ENCODE results near the gene OXLD1. TPM values are rescaled to one million over a fixed set of nuclear protein-coding genes. Genes with fewer than 3 reads are reported as not detected.
A peak's percentile ranks its signal among the peaks of the same experiment; 100 is the strongest.
"Not testable (repeated sequence)": the region's sequence is repeated elsewhere in the genome, so short reads cannot be mapped to it uniquely, and the experiment has no call there.

Gene OXLD1
- total RNA-seq, 2 experiments from 2014 or later = 48.5 to 52.3 TPM

DNA sequence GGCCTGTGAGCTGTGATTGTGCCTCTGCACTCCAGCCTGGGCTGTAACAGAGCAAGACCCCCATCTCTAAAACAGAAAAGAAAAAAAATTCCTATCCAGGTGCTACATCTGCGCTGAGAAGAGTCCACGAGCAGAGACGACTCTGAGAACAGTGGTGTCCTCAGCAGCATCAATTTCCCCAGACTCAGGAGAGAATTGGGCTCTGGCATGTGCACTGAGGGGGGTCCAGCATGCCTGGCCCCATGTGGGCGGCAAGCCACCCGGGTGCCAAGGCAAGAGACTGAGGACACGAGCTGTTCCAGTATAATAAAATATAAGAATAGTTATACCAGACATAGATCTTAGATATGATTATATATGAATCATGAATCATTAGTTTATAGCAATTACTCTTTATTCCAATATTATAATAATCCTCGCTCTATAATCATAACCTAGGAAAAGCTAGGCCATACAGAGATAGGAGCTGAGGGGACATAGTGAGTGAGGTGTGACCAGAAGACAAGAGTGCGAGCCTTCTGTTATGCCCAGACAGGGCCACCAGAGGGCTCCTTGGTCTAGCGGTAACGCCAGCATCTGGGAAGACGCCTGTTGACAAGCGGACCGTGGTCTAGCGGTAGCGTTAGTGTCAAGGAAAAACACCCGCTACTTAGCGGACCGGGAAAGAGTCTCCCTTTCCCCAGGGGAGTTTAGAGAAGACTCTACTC lies 9.3 kb upstream of the OXLD1 start:
- POLR2A ChIA-PET = interaction anchor here (0.8 to 0.9 kb wide), 2 partner anchors 10 to 28 kb away, joined by 3 to 5 read pairs; partner anchors contain the start of gene MRPL12
- not testable (repeated sequence) for H3K4me1 Mint-ChIP-seq (ENCODE audit: low read depth)

GRCh38 chr17:81673561-81674258 lies 7.3 kb upstream of the OXLD1 start:
- ChIA-PET POLR2A (interaction anchor here (0.7 to 1.2 kb wide), 2 partner anchors 10 to 349 kb away, joined by 3 read pairs; partner anchors contain the start of genes ARL16, CENPX and HGS), CTCF (no interaction called here)
- no peak overlapping the region for H3K4me3 Mint-ChIP-seq
- DNase-seq (no peak), ATAC-seq (no peak)
- no peaks in the 10 kb centered on the region for H3K27me3 Mint-ChIP-seq (ENCODE audit: low read depth)
- peaks cover 39% of the 10 kb centered on the region for H3K36me3 Mint-ChIP-seq (ENCODE audit: low read depth)
- H3K9me3 Mint-ChIP-seq (ENCODE audit: insufficient read depth) = no peaks in the 10 kb centered on the region
- H3K27ac Mint-ChIP-seq = no peak overlapping the region
- peaks cover 12% of the 10 kb centered on the region for H3K4me1 Mint-ChIP-seq (ENCODE audit: low read depth)

More for the DNA sequence above, 9.3 kb upstream of the OXLD1 start:
- not testable (repeated sequence) for H3K9me3 Mint-ChIP-seq (ENCODE audit: insufficient read depth); H3K27ac Mint-ChIP-seq; H3K27me3 Mint-ChIP-seq (ENCODE audit: low read depth); ATAC-seq; H3K4me3 Mint-ChIP-seq
- peak; percentile 46 for DNase-seq
- peaks cover 28% of the 10 kb centered on the region for H3K36me3 Mint-ChIP-seq (ENCODE audit: low read depth)
- CTCF ChIA-PET = interaction anchor here (0.6 to 1.4 kb wide), 4 partner anchors 10 to 49 kb away, joined by 3 to 7 read pairs (median 4); partner anchors contain the start of gene MRPL12

DNA sequence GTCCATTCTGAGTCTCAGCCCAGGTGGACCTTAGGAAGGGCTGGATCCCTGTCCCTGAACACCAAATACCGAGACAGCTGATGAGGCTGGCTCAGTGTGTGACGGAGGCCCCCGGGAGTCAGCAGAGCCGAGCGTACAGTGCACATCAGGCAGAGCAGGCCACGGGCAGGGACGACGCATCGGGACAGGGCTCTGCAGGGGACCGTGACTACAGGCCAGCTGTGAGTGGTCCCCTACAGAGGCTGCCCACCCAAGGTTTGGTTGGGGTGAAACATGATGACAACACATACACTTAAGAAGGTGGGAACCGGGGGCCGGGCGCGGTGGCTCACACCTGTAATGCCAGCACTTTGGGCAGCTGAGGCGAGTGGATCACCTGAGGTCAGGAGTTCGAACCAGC lies 6.5 kb upstream of the OXLD1 start:
- ChIA-PET CTCF (interaction anchor here (0.9 kb wide), 1 partner anchor 10 kb away, joined by 3 read pairs; no protein-coding TSS in a partner anchor), POLR2A (no interaction called here)
- DNase-seq = no peak
- Mint-ChIP-seq H3K4me3 (no peak overlapping the region), H3K36me3 (ENCODE audit: low read depth) (peaks cover 45% of the 10 kb centered on the region), H3K27me3 (ENCODE audit: low read depth) (no peaks in the 10 kb centered on the region), H3K9me3 (ENCODE audit: insufficient read depth) (no peaks in the 10 kb centered on the region), H3K4me1 (ENCODE audit: low read depth) (peaks cover 18% of the 10 kb centered on the region), H3K27ac (no peak overlapping the region)
- no peak for ATAC-seq

- ATAC-seq (no peak), DNase-seq (no peak)
- H3K27me3 Mint-ChIP-seq (ENCODE audit: low read depth) = no peaks in the 10 kb centered on the region
- POLR2A ChIA-PET = interaction anchor here (0.6 kb wide), 1 partner anchor 11 kb away, joined by 4 read pairs; the partner anchor contains the start of genes ARL16 and HGS
- peaks cover 49% of the 10 kb centered on the region for H3K36me3 Mint-ChIP-seq (ENCODE audit: low read depth)
- CTCF ChIA-PET = interaction anchor here (0.9 kb wide), 1 partner anchor 9 kb away, joined by 3 read pairs; no protein-coding TSS in a partner anchor
- peaks cover 23% of the 10 kb centered on the region for H3K4me1 Mint-ChIP-seq (ENCODE audit: low read depth)
- H3K27ac Mint-ChIP-seq = peak overlapping the region; percentile 20
- no peaks in the 10 kb centered on the region for H3K9me3 Mint-ChIP-seq (ENCODE audit: insufficient read depth)
- no peak overlapping the region for H3K4me3 Mint-ChIP-seq
Measured at GRCh38 chr17:81672504-81672903, 6.1 kb upstream of the OXLD1 start.

DNA sequence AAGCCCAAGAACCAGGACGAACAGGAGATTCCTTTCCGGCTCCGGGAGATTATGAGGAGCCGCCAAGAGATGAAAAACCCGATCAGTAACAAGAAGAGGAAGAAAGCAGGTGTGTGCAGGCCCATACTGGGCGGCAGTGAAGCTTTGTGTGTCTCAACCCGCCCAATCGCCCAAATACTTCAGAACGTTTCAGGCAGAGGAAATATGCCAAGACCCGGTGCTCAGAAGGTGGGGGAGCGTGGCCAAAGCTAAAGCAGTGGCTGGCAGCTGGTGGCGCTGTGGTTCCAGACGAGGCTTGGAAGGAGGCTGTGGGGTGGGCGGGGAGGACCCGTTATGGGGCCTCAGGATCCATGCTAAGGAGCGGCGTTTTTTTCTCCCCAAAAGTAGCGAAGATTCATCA lies 1.3 kb upstream of the OXLD1 start:
- peaks cover 52% of the 10 kb centered on the region for H3K4me1 Mint-ChIP-seq (ENCODE audit: low read depth)
- H3K36me3 Mint-ChIP-seq (ENCODE audit: low read depth) = peaks cover 63% of the 10 kb centered on the region
- H3K27me3 Mint-ChIP-seq (ENCODE audit: low read depth) = no peaks in the 10 kb centered on the region
- peak overlapping the region; percentile 76 for H3K27ac Mint-ChIP-seq
- no peaks in the 10 kb centered on the region for H3K9me3 Mint-ChIP-seq (ENCODE audit: insufficient read depth)
- peak overlapping the region; percentile 97 for H3K4me3 Mint-ChIP-seq
- ChIA-PET POLR2A (no interaction called here), CTCF (interaction anchor here (1.1 kb wide), 1 partner anchor 35 kb away, joined by 4 read pairs; the partner anchor contains the start of gene MRPL12)
- ATAC-seq (no peak), DNase-seq (no peak)

- peak overlapping the region; percentile 99 for H3K27ac Mint-ChIP-seq
- ATAC-seq (peak; percentile 21), DNase-seq (peak; percentile 50)
- H3K36me3 Mint-ChIP-seq (ENCODE audit: low read depth) = peaks cover 46% of the 10 kb centered on the region
- peaks cover 64% of the 10 kb centered on the region for H3K4me1 Mint-ChIP-seq (ENCODE audit: low read depth)
- peak overlapping the region; percentile 97 for H3K4me3 Mint-ChIP-seq
- ChIA-PET POLR2A (interaction anchor here (0.6 to 5.3 kb wide), 11 partner anchors 9 to 251 kb away, joined by 3 to 31 read pairs (median 4); partner anchors contain the start of genes ARHGDIA, ARL16, HGS and MRPL12), CTCF (interaction anchor here (1.3 to 1.5 kb wide), 2 partner anchors 13 to 36 kb away, joined by 3 to 5 read pairs; partner anchors contain the start of gene MRPL12)
- no peaks in the 10 kb centered on the region for H3K9me3 Mint-ChIP-seq (ENCODE audit: insufficient read depth)
- no peaks in the 10 kb centered on the region for H3K27me3 Mint-ChIP-seq (ENCODE audit: low read depth)
Measured at GRCh38 chr17:81666092-81666341, 388 bp downstream of the OXLD1 start.

DNA sequence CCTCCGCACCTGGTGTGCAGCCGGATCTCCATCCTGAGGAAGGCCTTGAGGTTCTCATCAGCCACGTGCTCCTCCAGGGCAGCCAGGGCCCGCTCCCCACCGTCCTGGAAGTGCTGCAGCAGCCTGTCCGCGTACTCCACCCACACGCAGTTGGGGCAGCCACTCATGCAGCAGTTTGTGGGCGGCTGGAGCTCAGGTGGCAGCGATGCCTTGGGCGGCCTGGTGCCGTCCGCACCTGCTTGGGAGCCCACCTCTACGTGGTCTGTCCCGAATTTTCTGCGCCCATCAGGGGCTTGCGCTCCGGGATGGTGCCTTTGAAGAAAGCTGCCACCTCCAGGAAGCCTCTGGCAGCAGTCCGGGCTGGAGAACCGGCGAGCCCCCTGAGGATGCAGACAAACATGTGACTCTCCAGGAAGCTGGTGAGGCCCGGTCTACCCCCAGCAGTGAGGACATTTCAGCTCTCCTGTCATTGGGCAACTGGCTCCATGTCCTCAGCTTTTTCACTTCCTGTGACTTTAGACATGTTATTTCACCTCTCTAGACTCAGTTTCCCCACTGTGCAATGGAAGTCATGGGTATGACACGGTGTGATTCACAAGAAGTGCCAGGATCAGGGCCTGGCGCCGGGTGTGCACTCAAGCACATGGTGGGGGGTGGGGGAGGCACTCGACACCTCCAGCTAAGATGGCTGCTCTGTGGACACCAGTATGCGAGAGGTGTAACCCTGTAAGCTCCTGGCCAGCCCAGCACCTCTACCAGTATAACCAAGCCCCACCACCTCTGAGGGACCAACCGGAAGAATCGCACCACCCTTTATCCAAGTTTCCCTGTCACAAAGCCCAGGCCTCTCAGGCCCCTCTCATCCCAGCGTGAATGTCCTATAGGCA lies 957 bp downstream of the OXLD1 start:
- POLR2A ChIA-PET = interaction anchor here (0.6 to 5.3 kb wide), 12 partner anchors 8 to 252 kb away, joined by 3 to 31 read pairs (median 4); partner anchors contain the start of genes ARHGDIA, ARL16, HGS and MRPL12
- Mint-ChIP-seq H3K36me3 (ENCODE audit: low read depth) (peaks cover 46% of the 10 kb centered on the region), H3K4me3 (peak overlapping the region; percentile 97), H3K27ac (peak overlapping the region; percentile 99), H3K9me3 (ENCODE audit: insufficient read depth) (no peaks in the 10 kb centered on the region), H3K4me1 (ENCODE audit: low read depth) (peaks cover 68% of the 10 kb centered on the region), H3K27me3 (ENCODE audit: low read depth) (no peaks in the 10 kb centered on the region)
- peak; percentile 20 for ATAC-seq
- DNase-seq = peak; percentile 70
- CTCF ChIA-PET = interaction anchor here (0.9 to 1.5 kb wide), 4 partner anchors 10 to 64 kb away, joined by 3 to 5 read pairs (median 3); partner anchors contain the start of gene MRPL12

DNA sequence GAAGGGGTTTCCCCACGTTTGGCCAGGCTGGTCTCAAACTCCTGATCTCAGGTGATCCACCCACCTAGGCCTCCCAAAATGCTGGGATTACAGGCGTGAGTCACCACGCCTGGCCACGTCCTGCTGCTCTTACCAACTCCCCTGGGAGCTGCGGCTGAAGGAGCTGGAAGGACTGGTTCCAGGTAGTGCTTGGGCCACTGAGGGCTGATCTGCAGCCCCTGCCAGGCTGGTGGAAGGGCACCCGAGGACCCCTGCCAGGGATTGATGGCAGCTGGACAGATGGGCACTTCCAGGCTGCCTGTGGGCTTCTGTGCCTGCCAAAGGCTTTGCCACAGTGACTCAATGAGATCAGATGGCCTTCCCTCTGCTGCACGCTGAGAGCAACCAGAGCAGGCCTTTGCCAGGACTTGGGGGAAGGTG lies 2.3 kb downstream of the OXLD1 start:
- POLR2A ChIA-PET = interaction anchor here (1.5 to 5.3 kb wide), 3 partner anchors 11 to 71 kb away, joined by 3 to 31 read pairs (median 12); partner anchors contain the start of gene MRPL12
- CTCF ChIA-PET = interaction anchor here (0.7 to 2.1 kb wide), 3 partner anchors 11 to 1658 kb away, joined by 3 to 7 read pairs (median 6); no protein-coding TSS in a partner anchor
- no peaks in the 10 kb centered on the region for H3K27me3 Mint-ChIP-seq (ENCODE audit: low read depth)
- no peaks in the 10 kb centered on the region for H3K9me3 Mint-ChIP-seq (ENCODE audit: insufficient read depth)
- no peak for ATAC-seq
- no peak for DNase-seq
- peaks cover 34% of the 10 kb centered on the region for H3K36me3 Mint-ChIP-seq (ENCODE audit: low read depth)
- peak overlapping the region; percentile 22 for H3K4me3 Mint-ChIP-seq
- H3K27ac Mint-ChIP-seq = peak overlapping the region; percentile 99
- peaks cover 63% of the 10 kb centered on the region for H3K4me1 Mint-ChIP-seq (ENCODE audit: low read depth)

DNA sequence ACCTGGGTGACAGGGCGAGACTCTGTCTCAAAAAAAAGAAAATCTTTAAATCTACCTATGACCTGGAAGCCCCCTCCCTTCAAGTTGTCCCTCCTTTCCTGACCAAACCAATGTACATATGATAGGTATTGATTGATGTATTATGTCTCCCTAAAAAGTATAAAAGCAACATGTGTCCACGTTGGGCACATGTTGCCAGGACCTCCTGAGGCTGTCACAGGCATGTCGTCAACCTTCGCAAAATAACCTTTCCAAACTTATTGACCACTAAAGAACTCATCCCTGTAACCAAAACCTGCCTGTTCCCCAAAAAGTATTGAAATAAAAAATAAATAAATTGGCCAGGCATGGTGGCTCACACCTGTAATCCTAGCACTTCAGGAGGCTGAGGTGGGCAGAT lies 4.4 kb downstream of the OXLD1 start:
- Mint-ChIP-seq H3K4me1 (ENCODE audit: low read depth) (peaks cover 55% of the 10 kb centered on the region), H3K4me3 (no peak overlapping the region), H3K9me3 (ENCODE audit: insufficient read depth) (no peaks in the 10 kb centered on the region), H3K36me3 (ENCODE audit: low read depth) (peaks cover 24% of the 10 kb centered on the region), H3K27me3 (ENCODE audit: low read depth) (no peaks in the 10 kb centered on the region), H3K27ac (peak overlapping the region; percentile 99)
- ChIA-PET POLR2A (interaction anchor here (0.7 to 5.3 kb wide), 5 partner anchors 9 to 266 kb away, joined by 3 to 31 read pairs (median 4); partner anchors contain the start of genes MAFG and MRPL12), CTCF (interaction anchor here (0.8 to 2.1 kb wide), 3 partner anchors 41 to 376 kb away, joined by 3 to 6 read pairs (median 3); partner anchors contain the start of genes DCXR and MRPL12)
- ATAC-seq (no peak), DNase-seq (no peak)

DNA sequence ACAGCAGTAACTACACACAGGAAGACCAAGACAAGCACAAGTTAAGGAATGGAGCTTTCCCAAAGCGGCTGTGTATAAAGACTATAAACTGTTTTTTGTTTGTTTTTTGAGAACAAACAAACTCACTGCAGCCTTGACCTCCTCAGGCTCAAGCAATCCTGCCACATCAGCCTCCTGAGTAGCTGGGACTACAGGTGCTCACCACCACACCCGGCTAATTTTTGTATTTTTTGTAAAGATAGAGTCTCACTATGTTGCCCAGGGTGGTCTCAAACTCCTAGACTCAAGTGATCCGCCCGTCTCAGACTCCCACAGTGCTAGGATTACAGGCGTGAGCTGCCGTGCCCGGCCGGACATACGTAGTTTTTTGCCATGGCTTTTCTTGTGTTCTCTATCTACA lies 6.0 kb downstream of the OXLD1 start:
- H3K27ac Mint-ChIP-seq = no peak overlapping the region
- peaks cover 16% of the 10 kb centered on the region for H3K36me3 Mint-ChIP-seq (ENCODE audit: low read depth)
- H3K9me3 Mint-ChIP-seq (ENCODE audit: insufficient read depth) = no peaks in the 10 kb centered on the region
- DNase-seq (no peak), ATAC-seq (no peak)
- ChIA-PET POLR2A (interaction anchor here (0.8 to 0.9 kb wide), 2 partner anchors 24 to 43 kb away, joined by 3 read pairs; partner anchors contain the start of genes MRPL12, NPLOC4 and TSPAN10), CTCF (interaction anchor here (1.1 kb wide), 1 partner anchor 58 kb away, joined by 3 read pairs; no protein-coding TSS in a partner anchor)
- no peaks in the 10 kb centered on the region for H3K27me3 Mint-ChIP-seq (ENCODE audit: low read depth)
- no peak overlapping the region for H3K4me3 Mint-ChIP-seq
- H3K4me1 Mint-ChIP-seq (ENCODE audit: low read depth) = peaks cover 62% of the 10 kb centered on the region

DNA sequence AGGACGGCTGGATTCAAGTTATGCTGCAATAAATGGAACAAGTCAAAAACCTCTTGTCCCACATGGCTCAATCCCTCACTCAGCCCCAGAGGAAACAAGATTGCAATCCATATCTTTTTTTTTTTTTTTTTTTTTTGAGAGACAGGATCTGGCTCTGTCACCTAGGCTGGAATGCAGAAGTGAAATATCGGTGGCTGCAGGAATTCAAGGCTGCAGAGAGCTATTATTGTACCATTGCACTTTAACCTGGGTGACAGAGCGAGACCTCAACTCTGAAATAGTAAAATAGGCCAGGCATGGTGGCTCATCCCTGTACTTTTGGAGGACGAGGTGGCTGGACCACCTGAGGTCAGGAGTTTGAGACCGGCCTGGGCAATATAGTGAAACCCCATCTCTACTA lies 7.4 kb downstream of the OXLD1 start:
- Mint-ChIP-seq H3K36me3 (ENCODE audit: low read depth) (peaks cover 2% of the 10 kb centered on the region), H3K4me3 (no peak overlapping the region), H3K9me3 (ENCODE audit: insufficient read depth) (no peaks in the 10 kb centered on the region), H3K27me3 (ENCODE audit: low read depth) (no peaks in the 10 kb centered on the region), H3K27ac (no peak overlapping the region), H3K4me1 (ENCODE audit: low read depth) (peaks cover 58% of the 10 kb centered on the region)
- ATAC-seq = no peak
- ChIA-PET POLR2A (no interaction called here), CTCF (interaction anchor here (0.7 kb wide), 1 partner anchor 58 kb away, joined by 3 read pairs; no protein-coding TSS in a partner anchor)
- DNase-seq = no peak
